H9 (cell line): ENCODE measurements around the gene NLGN3. TPM values are rescaled to one million over a fixed set of nuclear protein-coding genes. Genes with fewer than 3 reads are reported as not detected.

Experiments
- DNase-seq: peaks from one replicate; pipeline ENCODE4 v3.0.0-alpha.2; 2017
- H2AFZ ChIP-seq: one replicate; pipeline ENCODE4 v1.6.1; 2013; ENCODE audit warnings: mild to moderate bottlenecking, low read length, control low read depth, moderate library complexity
- H2AK5ac ChIP-seq: 2 replicates; pipeline ENCODE4 v1.6.1; 2013; ENCODE audit warnings: low read length, control low read depth, mixed read lengths; ENCODE audit not compliant: insufficient read length
- H2BK120ac ChIP-seq: one replicate; pipeline ENCODE4 v1.6.1; 2013; ENCODE audit warnings: low read depth, mild to moderate bottlenecking, low read length, control low read depth, inconsistent platforms; ENCODE audit not compliant: poor library complexity, severe bottlenecking
- H2BK12ac ChIP-seq: 2 replicates; pipeline ENCODE4 v1.6.1; 2013; ENCODE audit warnings: low read length, control low read depth, mixed read lengths, low read depth; ENCODE audit not compliant: insufficient read length
- H2BK15ac ChIP-seq: 2 replicates; pipeline ENCODE4 v1.6.1; 2013; ENCODE audit warnings: low read depth, low read length, control low read depth
- H2BK20ac ChIP-seq: one replicate; pipeline ENCODE4 v1.6.1; 2013; ENCODE audit warnings: low read depth, mild to moderate bottlenecking, low read length, control low read depth, inconsistent platforms; ENCODE audit not compliant: poor library complexity, severe bottlenecking
- H2BK5ac ChIP-seq: 2 replicates; pipeline ENCODE4 v1.6.1; 2013; ENCODE audit warnings: low read length, control low read depth, mixed read lengths; ENCODE audit not compliant: insufficient read length
- H3K14ac ChIP-seq: 2 replicates; pipeline ENCODE4 v1.6.1; 2013; ENCODE audit warnings: low read length, control low read depth; ENCODE audit not compliant: insufficient read depth
- H3K18ac ChIP-seq: 2 replicates; pipeline ENCODE4 v1.6.1; 2013; ENCODE audit warnings: low read depth, mild to moderate bottlenecking, mixed read lengths, low read length, control low read depth; ENCODE audit not compliant: insufficient read length
- H3K23ac ChIP-seq: 2 replicates; pipeline ENCODE4 v1.6.1; 2013; ENCODE audit warnings: low read length, control low read depth, mixed read lengths, low read depth; ENCODE audit not compliant: insufficient read length
- H3K23me2 ChIP-seq: 2 replicates; pipeline ENCODE4 v1.6.1; 2013; ENCODE audit warnings: low read depth, mild to moderate bottlenecking, mixed read lengths, low read length, control low read depth; ENCODE audit not compliant: insufficient read length, poor library complexity, severe bottlenecking
- H3K27ac ChIP-seq: 2 replicates; pipeline ENCODE4 v1.5.1; 2013; ENCODE audit warnings: low read length, control low read depth, mixed read lengths, low read depth; ENCODE audit not compliant: insufficient read length
- H3K27me3 ChIP-seq: 2 replicates; pipeline ENCODE4 v1.6.1; 2013; ENCODE audit warnings: low read length, control low read depth, inconsistent platforms; ENCODE audit not compliant: insufficient read depth
- H3K4ac ChIP-seq: 2 replicates; pipeline ENCODE4 v1.6.1; 2013; ENCODE audit warnings: low read depth, mild to moderate bottlenecking, control low read depth, inconsistent platforms, low read length, moderate library complexity
- H3K4me1 ChIP-seq: 2 replicates; pipeline ENCODE4 v1.6.1; 2013; ENCODE audit warnings: low read length, control low read depth, inconsistent platforms; ENCODE audit not compliant: insufficient read depth
- H3K4me2 ChIP-seq: 2 replicates; pipeline ENCODE4 v1.6.1; 2013; ENCODE audit warnings: low read length, control low read depth, mixed read lengths; ENCODE audit not compliant: insufficient read length, insufficient read depth
- H3K56ac ChIP-seq: 2 replicates; pipeline ENCODE4 v1.6.1; 2013; ENCODE audit warnings: low read depth, mild to moderate bottlenecking, mixed read lengths, low read length, control low read depth; ENCODE audit not compliant: insufficient read length
- H3K79me1 ChIP-seq: 2 replicates; pipeline ENCODE4 v1.6.1; 2013; ENCODE audit warnings: low read depth, mild to moderate bottlenecking, moderate library complexity, low read length, control low read depth, inconsistent platforms; ENCODE audit not compliant: insufficient read depth, poor library complexity, severe bottlenecking
- H3K79me2 ChIP-seq: 2 replicates; pipeline ENCODE4 v1.6.1; 2013; ENCODE audit warnings: low read length, control low read depth, inconsistent platforms; ENCODE audit not compliant: insufficient read depth
- H3K9ac ChIP-seq: 2 replicates; pipeline ENCODE4 v1.6.1; 2013; ENCODE audit warnings: low read length, control low read depth, mixed read lengths; ENCODE audit not compliant: insufficient read length; ENCODE audit errors: extremely low read depth
- H3K9me3 ChIP-seq: one replicate; pipeline ENCODE4 v1.6.1; 2013; ENCODE audit warnings: low read depth, low read length, inconsistent platforms; ENCODE audit not compliant: control insufficient read depth
- H3T11ph ChIP-seq: one replicate; pipeline ENCODE4 v1.6.1; 2013; ENCODE audit warnings: mild to moderate bottlenecking, low read length, control low read depth, inconsistent platforms
- H4K20me1 ChIP-seq: one replicate; pipeline ENCODE4 v1.6.1; 2013; ENCODE audit not compliant: control insufficient read depth, insufficient read length, insufficient read depth
- H4K5ac ChIP-seq: 2 replicates; pipeline ENCODE4 v1.6.1; 2013; ENCODE audit warnings: low read depth, mild to moderate bottlenecking, mixed read lengths, low read length, control low read depth; ENCODE audit not compliant: insufficient read length
- H4K8ac ChIP-seq: replicated peaks from 2 replicates; pipeline ENCODE4 v1.6.1; 2013; ENCODE audit warnings: low read length, control low read depth, mixed read lengths, low read depth; ENCODE audit not compliant: insufficient read length
- H4K91ac ChIP-seq: 2 replicates; pipeline ENCODE4 v1.6.1; 2013; ENCODE audit warnings: low read depth, mild to moderate bottlenecking, moderate library complexity, mixed read lengths, low read length, control low read depth; ENCODE audit not compliant: insufficient read length
- H3K27ac Mint-ChIP-seq, 3 experiments: 2 replicates in 2 of 3; 3 replicates in 1 of 3; pipeline ENCODE4 v1.8.0; 2020 to 2021; ENCODE audit warnings: mixed read lengths in 3 of 3, mild to moderate bottlenecking in 1 of 3, moderate library complexity in 1 of 3
- H3K27me3 Mint-ChIP-seq: 2 replicates; pipeline ENCODE4 v1.8.0; 2021; ENCODE audit warnings: low read depth, mild to moderate bottlenecking, moderate library complexity, mixed read lengths
- H3K36me3 Mint-ChIP-seq, 3 experiments: 2 replicates in 2 of 3; 3 replicates in 1 of 3; pipeline ENCODE4 v1.8.0; 2020 to 2021; ENCODE audit warnings: low read depth in 3 of 3, mixed read lengths in 3 of 3; ENCODE audit not compliant: insufficient read depth in 1 of 3
- H3K4me1 Mint-ChIP-seq, 2 experiments: 2 replicates each; pipeline ENCODE4 v1.8.0; 2020; ENCODE audit warnings: mixed read lengths in 2 of 2
- H3K4me3 Mint-ChIP-seq, 2 experiments: 2 replicates in 1 of 2; 3 replicates in 1 of 2; pipeline ENCODE4 v1.8.0; 2020 to 2021; ENCODE audit warnings: mild to moderate bottlenecking in 2 of 2, mixed read lengths in 2 of 2, moderate library complexity in 1 of 2
- H3K9me3 Mint-ChIP-seq, 2 experiments: 2 replicates in 1 of 2; 3 replicates in 1 of 2; pipeline ENCODE4 v1.8.0; 2020; ENCODE audit warnings: mild to moderate bottlenecking in 2 of 2, mixed read lengths in 2 of 2, moderate library complexity in 1 of 2
- CTCF ChIP-seq: fragments of 200-600 bp; sonication (generic); conservative IDR thresholded peaks from 3 replicates; pipeline ENCODE4 v1.8.0; 2021; ENCODE audit warnings: antibody characterized with exemption, mild to moderate bottlenecking
- WGBS: extraction: QIAGEN DNeasy Blood & Tissue Kit; methylation state at CpG from one replicate; pipeline ENCODE4 v1.1.7; 2013; ENCODE audit warnings: missing lambda C conversion rate, low lambda C conversion rate, mixed read lengths; ENCODE audit not compliant: insufficient read length; ENCODE audit errors: extremely low coverage; 5-methylcytosine and 5-hydroxymethylcytosine counted together
- total RNA-seq: library from RNA; stranded (reverse); gene quantifications from 2 replicates; pipeline ENCODE4 v1.2.1, GENCODE V29; 2021

Gene NLGN3
- total RNA-seq, 1 experiment from 2014 or later = 3.6 TPM

GRCh38 chrX:71199252-71200008, 54.8 kb downstream of the NLGN3 start:
- no peak overlapping the region for H4K91ac ChIP-seq
- no peak overlapping the region for H2AK5ac ChIP-seq
- no peak overlapping the region for H3K18ac ChIP-seq
- peaks cover 4% of the 10 kb centered on the region; the same call in 1 of the 2 replicates for H3K4me1 ChIP-seq
- Mint-ChIP-seq H3K27ac (peak overlapping the region in 1 of 3 experiments; percentile 23; a peak in 1 of 7 replicates), H3K27me3 (no peaks in the 10 kb centered on the region; the same call in none of the 2 replicates), H3K4me1 (peaks cover 17% of the 10 kb centered on the region in 2 experiments), H3K4me3 (no peak overlapping the region), H3K9me3 (peaks cover 48 to 54% of the 10 kb centered on the region in 2 experiments), H3K36me3 (peaks cover 0 to 2% (median 0%) of the 10 kb centered on the region in 3 experiments; a peak in 2 of 7 replicates)
- no peak overlapping the region for H3K14ac ChIP-seq
- H4K8ac ChIP-seq = no peak overlapping the region
- WGBS = 100% methylated on average over 1 of the region's 7 CpGs
- H3K56ac ChIP-seq = no peak overlapping the region
- H3K27me3 ChIP-seq = no peaks in the 10 kb centered on the region
- H3K4ac ChIP-seq = no peak overlapping the region
- H3K79me1 ChIP-seq = no peaks in the 10 kb centered on the region
- H3K4me2 ChIP-seq = no peak overlapping the region
- DNase-seq = no peak
- H3K9ac ChIP-seq = no peak overlapping the region
- no peak overlapping the region for H2BK20ac ChIP-seq
- no peak overlapping the region for H3T11ph ChIP-seq
- H3K79me2 ChIP-seq = no peaks in the 10 kb centered on the region
- no peaks in the 10 kb centered on the region for H4K20me1 ChIP-seq
- no peak for TF ChIP-seq CTCF
- peaks cover 26% of the 10 kb centered on the region for H3K9me3 ChIP-seq
- H2BK120ac ChIP-seq = no peak overlapping the region
- no peak overlapping the region for H2BK12ac ChIP-seq
- H3K23ac ChIP-seq = no peak overlapping the region
- no peak overlapping the region for H4K5ac ChIP-seq
- H3K27ac ChIP-seq = no peak overlapping the region
- no peak overlapping the region for H2AFZ ChIP-seq
- H2BK5ac ChIP-seq = no peak overlapping the region
- H3K23me2 ChIP-seq = no peaks in the 10 kb centered on the region
- H2BK15ac ChIP-seq = no peak overlapping the region
